Suprapubic skin (tissue), 4 donors: Measurements from ENCODE around the gene SYNGR3. TPM values are rescaled to one million over a fixed set of nuclear protein-coding genes. Genes with fewer than 3 reads are reported as not detected.

Experiments
- DNase-seq, 2 donors: peaks; one replicate each; pipeline ENCODE4 v3.0.0-alpha.2; 2019; ENCODE audit warnings: low spot score in 2 of 2
- H3K27ac ChIP-seq: fragments of 200-600 bp; sonication (generic); one replicate; pipeline ENCODE4 v1.5.1; 2019
- H3K27me3 ChIP-seq: fragments of 200-600 bp; sonication (generic); one replicate; pipeline ENCODE4 v1.5.1; 2019
- H3K36me3 ChIP-seq: fragments of 200-600 bp; sonication (generic); one replicate; pipeline ENCODE4 v1.5.1; 2019
- H3K4me1 ChIP-seq: fragments of 200-600 bp; sonication (generic); one replicate; pipeline ENCODE4 v1.5.1; 2019
- H3K4me3 ChIP-seq: fragments of 200-600 bp; sonication (generic); one replicate; pipeline ENCODE4 v1.5.1; 2019; ENCODE audit warnings: mild to moderate bottlenecking
- H3K9me3 ChIP-seq: fragments of 200-600 bp; sonication (generic); one replicate; pipeline ENCODE4 v1.5.1; 2019
- CTCF ChIP-seq, 2 donors: fragments of 200-600 bp in 1 of 2; fragments of 450-650 bp in 1 of 2; sonication (generic) in 1 of 2; IDR thresholded peaks; one replicate each; pipeline ENCODE4 v1.5.1; 2016 to 2019; ENCODE audit warnings: antibody characterized with exemption in 2 of 2, mild to moderate bottlenecking in 1 of 2, moderate library complexity in 1 of 2
- EP300 ChIP-seq: sonication (generic); formaldehyde crosslinking; IDR thresholded peaks from one replicate; pipeline ENCODE4 v1.6.1; 2017; ENCODE audit warnings: antibody characterized with exemption
- POLR2A ChIP-seq, 2 donors: fragments of 450-650 bp; IDR thresholded peaks; one replicate each; pipeline ENCODE4 v1.6.1; 2017; ENCODE audit warnings: antibody characterized with exemption in 2 of 2, mild to moderate bottlenecking in 2 of 2, moderate library complexity in 2 of 2
- POLR2AphosphoS5 ChIP-seq, 3 donors: sonication (generic); formaldehyde crosslinking; IDR thresholded peaks; one replicate each; pipeline ENCODE4 v1.6.1; 2017; ENCODE audit warnings: antibody characterized with exemption in 3 of 3
- WGBS: methylation state at CpG from one replicate; pipeline ENCODE4 v1.1.5; 2018; 5-methylcytosine and 5-hydroxymethylcytosine counted together
- total RNA-seq, 4 donors: library from RNA; depleted of rRNA; stranded (reverse); fragments of >200 nt; gene quantifications; one replicate each; pipeline ENCODE4 v1.1.0, GENCODE V29; 2016

SYNGR3 gene
- total RNA-seq, 4 donors from 2014 or later: 0.42 to 1.7 (median 0.60) TPM; not detected in 1

GRCh38 chr16:1979271-1980029, 10.3 kb upstream of the SYNGR3 start:
- Histone ChIP-seq H3K36me3 (peaks cover 41% of the 10 kb centered on the region), H3K9me3 (no peaks in the 10 kb centered on the region), H3K27me3 (peaks cover 30% of the 10 kb centered on the region), H3K27ac (peak overlapping the region; percentile 43), H3K4me3 (peak overlapping the region; percentile 41), H3K4me1 (peaks cover 50% of the 10 kb centered on the region)
- 19% methylated on average over 26 of the region's 70 CpGs for WGBS
- no peak for DNase-seq
- TF ChIP-seq POLR2AphosphoS5 (IDR thresholded peaks at IDR 0.05) (no peak), POLR2A (IDR thresholded peaks at IDR 0.05) (no peak), EP300 (no peak), CTCF (IDR thresholded peaks at IDR 0.05) (no peak)

GRCh38 chr16:1980030-1980769, 9.6 kb upstream of the SYNGR3 start:
- H3K9me3 ChIP-seq: no peaks in the 10 kb centered on the region
- peak overlapping the region; percentile 41 for H3K4me3 ChIP-seq
- H3K27me3 ChIP-seq: peaks cover 30% of the 10 kb centered on the region
- whole genome bisulfite sequencing: 9% methylated on average over 19 of the region's 53 CpGs
- H3K36me3 ChIP-seq: peaks cover 33% of the 10 kb centered on the region
- H3K4me1 ChIP-seq: peaks cover 57% of the 10 kb centered on the region
- H3K27ac ChIP-seq: no peak overlapping the region
- TF ChIP-seq POLR2A (IDR thresholded peaks at IDR 0.05) (no peak), POLR2AphosphoS5 (IDR thresholded peaks at IDR 0.05) (no peak), CTCF (IDR thresholded peaks at IDR 0.05) (no peak), EP300 (no peak)
- DNase-seq: no peak

- Histone ChIP-seq H3K36me3 (peaks cover 31% of the 10 kb centered on the region), H3K9me3 (no peaks in the 10 kb centered on the region), H3K4me1 (peaks cover 62% of the 10 kb centered on the region), H3K4me3 (no peak overlapping the region), H3K27me3 (peaks cover 30% of the 10 kb centered on the region), H3K27ac (no peak overlapping the region)
- WGBS: 14% methylated on average over 7 of the region's 16 CpGs
- TF ChIP-seq CTCF (IDR thresholded peaks at IDR 0.05) (no peak), POLR2AphosphoS5 (IDR thresholded peaks at IDR 0.05) (no peak), EP300 (no peak), POLR2A (IDR thresholded peaks at IDR 0.05) (no peak)
- no peak for DNase-seq
Observed at GRCh38 chr16:1980770-1981087, 9.0 kb upstream of the SYNGR3 start.

- H3K4me3 ChIP-seq: no peak within 1 kb of the TSS
- peaks cover 31% of the 10 kb centered on the region for H3K36me3 ChIP-seq
- no peak for TF ChIP-seq CTCF (IDR thresholded peaks at IDR 0.05)
- no peak for TF ChIP-seq EP300
- TF ChIP-seq POLR2AphosphoS5 (IDR thresholded peaks at IDR 0.05): no peak
- no peak for TF ChIP-seq POLR2A (IDR thresholded peaks at IDR 0.05)
- H3K27me3 ChIP-seq: peaks cover 30% of the 10 kb centered on the region
- 37% methylated on average over 6 of the region's 6 CpGs for whole genome bisulfite sequencing
- H3K4me1 ChIP-seq: peaks cover 66% of the 10 kb centered on the region
- H3K27ac ChIP-seq: no peak within 1 kb of the TSS
- DNase-seq: no peak
- H3K9me3 ChIP-seq: no peaks in the 10 kb centered on the region
Observed at GRCh38 chr16:1981398-1981836, 8.4 kb upstream of the SYNGR3 start, which contains the start of gene NOXO1. NOXO1 (minus strand) TSS chr16:1981469; CDS start chr16:1981179, 290 bp downstream.

- no peak for TF ChIP-seq CTCF (IDR thresholded peaks at IDR 0.05)
- TF ChIP-seq POLR2AphosphoS5 (IDR thresholded peaks at IDR 0.05): no peak
- no peak for TF ChIP-seq EP300
- no peak for TF ChIP-seq POLR2A (IDR thresholded peaks at IDR 0.05)
- H3K4me1 ChIP-seq: peaks cover 66% of the 10 kb centered on the region
- no peak for DNase-seq
- peaks cover 27% of the 10 kb centered on the region for H3K36me3 ChIP-seq
- 38% methylated on average over 3 of the region's 5 CpGs for WGBS
- no peak overlapping the region for H3K27ac ChIP-seq
- H3K9me3 ChIP-seq: no peaks in the 10 kb centered on the region
- peaks cover 29% of the 10 kb centered on the region for H3K27me3 ChIP-seq
- no peak overlapping the region for H3K4me3 ChIP-seq
Observed at GRCh38 chr16:1982013-1982433, 7.7 kb upstream of the SYNGR3 start.
